Fibroblast of villous mesenchyme (primary cell): ENCODE measurements around the gene MED8. TPM values are rescaled to one million over a fixed set of nuclear protein-coding genes. Genes with fewer than 3 reads are reported as not detected.

Source experiments
- DNase-seq: peaks from one replicate; pipeline ENCODE4 v3.0.0-alpha.2; 2010; ENCODE audit warnings: low read depth
- H3K4me3 ChIP-seq: 2 replicates; pipeline ENCODE4 v1.5.1; 2011; ENCODE audit warnings: low read depth, mild to moderate bottlenecking, low read length
- total RNA-seq: library from RNA; depleted of rRNA; stranded (reverse); fragments of >200 nt; gene quantifications from 2 replicates; pipeline ENCODE4 v1.2.3, GENCODE V29; 2012
- TF ChIP-seq, protein P1 (sequence below): IDR thresholded peaks from 2 replicates; pipeline ENCODE4 v1.5.1; 2012; ENCODE audit warnings: low read depth, mild to moderate bottlenecking, low read length; ENCODE audit not compliant: insufficient read depth

Gene MED8
- total RNA-seq, 1 donor, result 79.5 TPM

DNA sequence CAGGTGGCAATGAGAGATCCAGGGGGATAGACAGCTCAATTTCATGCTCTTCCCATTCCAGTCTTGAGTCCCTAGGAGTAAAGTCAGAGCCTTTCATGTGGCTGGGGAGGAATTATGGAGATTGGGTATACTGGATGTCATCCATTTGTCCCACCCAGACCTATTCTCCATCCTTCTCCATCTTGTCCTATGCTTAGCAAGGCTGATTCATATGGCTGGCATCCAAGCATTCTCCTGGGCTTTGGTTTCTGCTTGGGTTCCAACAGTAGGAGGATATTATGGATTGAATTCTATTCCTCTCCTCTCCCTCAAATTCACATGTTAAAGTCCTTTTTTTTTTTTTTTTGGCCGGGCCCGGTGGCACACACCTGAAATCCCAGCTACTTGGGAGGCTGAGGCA, 34.7 kb downstream of the MED8 start:
- TF ChIP-seq, protein P1, sequence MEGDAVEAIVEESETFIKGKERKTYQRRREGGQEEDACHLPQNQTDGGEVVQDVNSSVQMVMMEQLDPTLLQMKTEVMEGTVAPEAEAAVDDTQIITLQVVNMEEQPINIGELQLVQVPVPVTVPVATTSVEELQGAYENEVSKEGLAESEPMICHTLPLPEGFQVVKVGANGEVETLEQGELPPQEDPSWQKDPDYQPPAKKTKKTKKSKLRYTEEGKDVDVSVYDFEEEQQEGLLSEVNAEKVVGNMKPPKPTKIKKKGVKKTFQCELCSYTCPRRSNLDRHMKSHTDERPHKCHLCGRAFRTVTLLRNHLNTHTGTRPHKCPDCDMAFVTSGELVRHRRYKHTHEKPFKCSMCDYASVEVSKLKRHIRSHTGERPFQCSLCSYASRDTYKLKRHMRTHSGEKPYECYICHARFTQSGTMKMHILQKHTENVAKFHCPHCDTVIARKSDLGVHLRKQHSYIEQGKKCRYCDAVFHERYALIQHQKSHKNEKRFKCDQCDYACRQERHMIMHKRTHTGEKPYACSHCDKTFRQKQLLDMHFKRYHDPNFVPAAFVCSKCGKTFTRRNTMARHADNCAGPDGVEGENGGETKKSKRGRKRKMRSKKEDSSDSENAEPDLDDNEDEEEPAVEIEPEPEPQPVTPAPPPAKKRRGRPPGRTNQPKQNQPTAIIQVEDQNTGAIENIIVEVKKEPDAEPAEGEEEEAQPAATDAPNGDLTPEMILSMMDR, result no peak
- no peak overlapping the region for H3K4me3 ChIP-seq
- DNase-seq, result no peak

DNA sequence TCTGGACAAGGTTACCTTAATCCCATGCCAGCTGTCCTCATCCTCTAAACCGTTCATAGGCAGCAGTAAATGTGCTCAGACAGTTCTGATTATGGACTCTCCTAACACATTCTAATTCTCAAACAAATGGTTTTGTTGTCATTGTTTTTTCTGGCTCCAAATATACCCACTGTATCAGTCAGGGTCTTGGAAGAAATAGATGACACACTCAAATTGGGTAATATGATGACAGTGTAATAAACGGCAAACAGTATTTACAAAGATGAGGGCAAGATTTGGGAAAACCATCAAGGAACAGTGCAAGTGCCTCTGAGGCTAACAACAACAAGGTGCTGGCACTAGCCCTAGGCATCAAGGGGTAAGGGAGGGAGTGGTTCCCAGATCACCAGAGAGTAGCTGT, 35.1 kb downstream of the MED8 start:
- TF ChIP-seq, protein P1, result no peak
- no peak for DNase-seq
- no peak overlapping the region for H3K4me3 ChIP-seq

DNA sequence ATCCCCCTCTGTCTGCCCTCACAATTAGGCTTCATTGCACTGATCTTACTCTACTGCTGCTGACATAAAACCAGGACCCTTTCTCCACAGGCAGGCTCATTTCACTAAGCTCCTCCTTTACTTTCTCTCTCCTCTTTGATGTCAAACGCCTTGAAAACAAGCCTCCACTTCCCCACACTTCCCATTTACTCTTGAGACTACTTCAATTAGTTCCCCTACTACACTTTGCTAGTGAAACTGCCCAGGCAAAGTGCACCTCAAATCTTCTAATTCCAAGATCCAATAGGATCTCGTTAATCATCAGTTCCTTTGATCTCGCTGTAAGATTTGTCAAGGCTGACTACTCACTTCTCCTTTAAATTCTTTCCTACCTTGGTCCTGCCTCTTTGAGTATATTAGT, 36.7 kb downstream of the MED8 start:
- H3K4me3 ChIP-seq, result no peak overlapping the region
- TF ChIP-seq, protein P1, result no peak
- no peak for DNase-seq

DNA sequence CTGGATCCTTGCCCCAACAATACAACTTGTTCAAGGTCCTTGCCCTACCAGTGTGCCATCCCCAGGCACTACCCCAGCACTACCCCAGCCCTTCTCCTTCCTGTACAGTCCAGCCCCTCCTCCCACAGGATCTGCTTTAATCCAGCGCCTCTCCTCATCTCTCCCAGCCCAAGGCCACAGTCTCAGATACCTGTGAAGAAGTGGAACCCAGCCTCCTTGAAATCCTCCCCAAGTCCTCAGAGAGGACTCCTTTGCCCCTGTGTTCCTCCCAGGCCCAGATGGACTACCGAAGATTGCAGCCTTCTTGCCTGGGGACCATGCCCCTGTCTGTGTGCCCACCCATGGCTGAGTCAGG, 37.3 kb downstream of the MED8 start:
- TF ChIP-seq, protein P1, result no peak
- no peak overlapping the region for H3K4me3 ChIP-seq
- no peak for DNase-seq

DNA sequence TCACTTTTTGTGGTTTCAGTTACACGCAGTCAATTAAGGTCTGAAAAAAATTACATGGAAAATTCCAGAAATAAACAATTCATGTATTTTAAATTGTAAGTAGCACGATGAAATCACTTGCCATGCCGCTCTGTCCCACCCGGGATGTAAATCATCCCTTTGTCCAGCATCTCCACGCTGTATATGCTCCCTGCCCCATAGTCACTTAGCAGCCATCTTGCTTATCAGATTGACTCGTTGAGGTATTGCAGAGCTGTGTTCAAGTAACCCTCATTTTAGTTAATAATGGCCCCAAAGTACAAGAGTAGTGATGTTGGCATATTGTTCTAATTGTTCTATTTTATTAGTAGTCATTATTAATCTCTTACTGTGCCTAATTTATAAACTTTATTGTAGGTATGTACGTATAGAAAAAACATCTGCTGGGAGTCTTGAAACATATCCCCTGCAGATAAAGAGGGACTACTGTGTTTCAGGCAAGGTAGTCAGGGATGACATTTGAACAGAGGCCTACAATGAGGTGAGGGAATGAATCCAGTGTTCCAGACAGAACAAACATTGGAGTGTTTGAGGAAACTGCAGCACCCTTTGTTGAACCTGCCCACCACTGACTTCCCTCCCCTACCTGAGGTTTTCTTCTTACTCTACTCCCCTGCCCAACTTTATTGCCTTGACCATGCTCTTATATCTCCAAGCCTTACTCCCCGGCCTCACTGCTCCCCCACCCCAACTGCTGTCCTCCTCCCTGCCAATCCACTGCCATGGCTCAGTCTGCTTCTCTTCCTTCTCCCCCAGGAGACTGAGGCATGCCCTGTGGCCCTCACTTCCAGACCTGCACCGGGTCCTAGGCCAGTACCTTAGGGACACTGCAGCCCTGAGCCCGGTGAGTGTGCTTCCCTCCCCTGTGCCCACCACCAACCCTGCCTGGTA, 37.9 kb downstream of the MED8 start:
- H3K4me3 ChIP-seq, result no peak overlapping the region
- DNase-seq, result no peak
- TF ChIP-seq, protein P1, result no peak

DNA sequence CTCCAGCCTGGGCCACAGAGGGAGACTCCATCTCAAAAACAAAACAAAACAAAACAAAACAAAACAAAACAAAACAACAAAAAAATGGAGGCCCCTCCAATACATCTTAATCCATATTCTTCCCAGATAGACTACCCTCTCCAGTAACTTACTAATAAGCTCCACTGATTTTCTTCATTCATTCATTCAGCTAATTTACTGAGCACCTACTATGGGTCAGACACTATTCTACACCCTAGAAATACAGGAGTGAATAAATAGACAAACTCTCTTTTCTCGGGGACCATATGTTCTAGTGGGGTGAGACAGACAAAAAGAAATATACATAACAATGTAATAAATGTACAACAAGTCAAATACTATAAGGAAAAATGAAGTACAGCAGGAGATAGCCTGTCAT, 38.6 kb downstream of the MED8 start:
- TF ChIP-seq, protein P1, result no peak
- H3K4me3 ChIP-seq, result no peak overlapping the region
- DNase-seq, result no peak
